CD4-positive, alpha-beta T cell treated with Interleukin-21 for 1 hour (primary cell): ENCODE results near the gene IRAK4.

Source experiments
- DNase-seq: peaks from one replicate; pipeline ENCODE4 v3.0.0-alpha.2; 2020

Gene IRAK4

GRCh38 chr12:43776498-43776897, 17.7 kb downstream of the IRAK4 start:
- peak; percentile 53 for DNase-seq

- no peak for DNase-seq
Observed at GRCh38 chr12:43786899-43787693, 28.3 kb downstream of the IRAK4 start.

- no peak for DNase-seq
Observed at GRCh38 chr12:43789941-43790340, 31.2 kb downstream of the IRAK4 start.

GRCh38 chr12:43795716-43796280, 37.0 kb downstream of the IRAK4 start:
- DNase-seq, result no peak

GRCh38 chr12:43797561-43798217, 38.9 kb downstream of the IRAK4 start:
- DNase-seq, result no peak

GRCh38 chr12:43805149-43805859, 46.6 kb downstream of the IRAK4 start:
- DNase-seq, result peak; percentile 26

GRCh38 chr12:43805860-43806736, 47.3 kb downstream of the IRAK4 start, which contains the start of gene TWF1:
Gene TWF1, minus strand, starts transcription at chr12:43806317. Its CDS starts 72 bp downstream, at chr12:43806245.
- DNase-seq, result peak; percentile 84

GRCh38 chr12:43806737-43807072, 48.0 kb downstream of the IRAK4 start:
- no peak for DNase-seq

- DNase-seq, result no peak
Observed at GRCh38 chr12:43807386-43807785, 48.6 kb downstream of the IRAK4 start.

- DNase-seq, result no peak
Observed at GRCh38 chr12:43812057-43812456, 53.3 kb downstream of the IRAK4 start.

- no peak for DNase-seq
Observed at GRCh38 chr12:43812926-43813325, 54.2 kb downstream of the IRAK4 start.

GRCh38 chr12:43815416-43815815, 56.7 kb downstream of the IRAK4 start:
- DNase-seq, result no peak

GRCh38 chr12:43816168-43816567, 57.4 kb downstream of the IRAK4 start:
- no peak for DNase-seq

GRCh38 chr12:43824207-43824775, 65.5 kb downstream of the IRAK4 start:
- DNase-seq, result no peak

GRCh38 chr12:43826681-43827080, 67.9 kb downstream of the IRAK4 start:
- DNase-seq, result no peak

GRCh38 chr12:43827093-43827492, 68.3 kb downstream of the IRAK4 start:
- DNase-seq, result no peak

- DNase-seq, result peak; percentile 35
Observed at GRCh38 chr12:43832463-43833168, 73.9 kb downstream of the IRAK4 start.

- peak; percentile 4 for DNase-seq
Observed at GRCh38 chr12:43835264-43835655, 76.5 kb downstream of the IRAK4 start.

GRCh38 chr12:43835656-43836474, 77.1 kb downstream of the IRAK4 start, which contains the start of gene TMEM117:
Gene TMEM117, plus strand, starts transcription at chr12:43836081.
- peak; percentile 65 for DNase-seq

GRCh38 chr12:43836475-43836989, 77.8 kb downstream of the IRAK4 start:
- peak; percentile 38 for DNase-seq
